GM12865 (cell line): Measurements from ENCODE around the gene ERP27.

ENCODE experiments used
- DNase-seq: peaks from one replicate; pipeline ENCODE4 v3.0.0; 2010; ENCODE audit warnings: low read depth
- H3K4me3 ChIP-seq: 2 replicates; pipeline ENCODE4 v1.5.1; 2011; ENCODE audit warnings: mild to moderate bottlenecking, low read depth, low read length, control low read depth
- CTCF ChIP-seq: IDR thresholded peaks from 2 replicates; pipeline ENCODE4 v1.5.1; 2011; ENCODE audit warnings: low read length, control low read depth, low read depth, inconsistent platforms; ENCODE audit not compliant: insufficient read depth; ENCODE audit errors: missing control alignments

The ERP27 gene

GRCh38 chr12:14878488-14878887 is 59.8 kb downstream of the ERP27 start:
- no peak for TF ChIP-seq CTCF
- no peak overlapping the region for H3K4me3 ChIP-seq
- no peak for DNase-seq

- no peak for DNase-seq
- no peak for TF ChIP-seq CTCF
- H3K4me3 ChIP-seq = no peak overlapping the region
These were observed 61.5 kb downstream of the ERP27 start for GRCh38 chr12:14876833-14877232.

GRCh38 chr12:14874882-14875281 is 63.5 kb downstream of the ERP27 start:
- no peak overlapping the region for H3K4me3 ChIP-seq
- TF ChIP-seq CTCF = no peak
- no peak for DNase-seq

- TF ChIP-seq CTCF = no peak
- no peak overlapping the region for H3K4me3 ChIP-seq
- peak; percentile 12 for DNase-seq
These were observed 64.7 kb downstream of the ERP27 start for GRCh38 chr12:14873440-14874185.

- no peak overlapping the region for H3K4me3 ChIP-seq
- DNase-seq = no peak
- no peak for TF ChIP-seq CTCF
These were observed 66.5 kb downstream of the ERP27 start for GRCh38 chr12:14871886-14872285.

- H3K4me3 ChIP-seq = no peak overlapping the region
- no peak for TF ChIP-seq CTCF
- no peak for DNase-seq
These were observed 67.1 kb downstream of the ERP27 start for GRCh38 chr12:14871247-14871646.
